Measurements from ENCODE around the gene HDAC4.

HDAC4 gene

DNA sequence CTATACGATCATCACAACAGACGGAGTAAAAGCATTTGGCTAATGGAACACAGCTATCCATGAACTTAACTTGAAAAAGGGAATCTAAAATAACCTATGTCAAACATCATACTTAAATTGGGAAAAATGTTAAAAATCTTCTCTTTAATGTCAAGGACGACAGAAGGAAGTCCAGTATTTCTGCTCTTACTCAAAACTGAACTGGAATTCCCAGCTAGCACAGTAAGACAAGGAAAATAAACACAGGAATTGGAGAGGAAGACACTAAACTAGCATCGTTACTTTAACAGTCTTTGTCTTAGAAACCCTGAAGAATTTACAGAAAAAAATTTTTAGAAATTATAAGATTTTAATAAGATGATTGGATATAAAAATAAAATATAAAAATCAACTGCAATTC is 112.6 kb downstream of the HDAC4 start:
- no peak overlapping the region for H3K27ac ChIP-seq
- peaks cover 37 to 41% of the 10 kb centered on the region in 2 experiments for H3K4me1 ChIP-seq (ENCODE audit: control insufficient read depth in 1 of 2, insufficient read depth in 1 of 2, low read depth in 1 of 2, low read length in 1 of 2)
- no peaks in the 10 kb centered on the region for H3K36me3 ChIP-seq
- no peaks in the 10 kb centered on the region for H3K27me3 ChIP-seq
- H3K4me3 ChIP-seq (ENCODE audit: low read depth in 1 of 2, low read length in 1 of 2) = no peak overlapping the region
- no peaks in the 10 kb centered on the region for H3K9me3 ChIP-seq
- TF ChIP-seq, protein P1, sequence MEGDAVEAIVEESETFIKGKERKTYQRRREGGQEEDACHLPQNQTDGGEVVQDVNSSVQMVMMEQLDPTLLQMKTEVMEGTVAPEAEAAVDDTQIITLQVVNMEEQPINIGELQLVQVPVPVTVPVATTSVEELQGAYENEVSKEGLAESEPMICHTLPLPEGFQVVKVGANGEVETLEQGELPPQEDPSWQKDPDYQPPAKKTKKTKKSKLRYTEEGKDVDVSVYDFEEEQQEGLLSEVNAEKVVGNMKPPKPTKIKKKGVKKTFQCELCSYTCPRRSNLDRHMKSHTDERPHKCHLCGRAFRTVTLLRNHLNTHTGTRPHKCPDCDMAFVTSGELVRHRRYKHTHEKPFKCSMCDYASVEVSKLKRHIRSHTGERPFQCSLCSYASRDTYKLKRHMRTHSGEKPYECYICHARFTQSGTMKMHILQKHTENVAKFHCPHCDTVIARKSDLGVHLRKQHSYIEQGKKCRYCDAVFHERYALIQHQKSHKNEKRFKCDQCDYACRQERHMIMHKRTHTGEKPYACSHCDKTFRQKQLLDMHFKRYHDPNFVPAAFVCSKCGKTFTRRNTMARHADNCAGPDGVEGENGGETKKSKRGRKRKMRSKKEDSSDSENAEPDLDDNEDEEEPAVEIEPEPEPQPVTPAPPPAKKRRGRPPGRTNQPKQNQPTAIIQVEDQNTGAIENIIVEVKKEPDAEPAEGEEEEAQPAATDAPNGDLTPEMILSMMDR (IDR thresholded peaks at IDR 0.05) = no peak

DNA sequence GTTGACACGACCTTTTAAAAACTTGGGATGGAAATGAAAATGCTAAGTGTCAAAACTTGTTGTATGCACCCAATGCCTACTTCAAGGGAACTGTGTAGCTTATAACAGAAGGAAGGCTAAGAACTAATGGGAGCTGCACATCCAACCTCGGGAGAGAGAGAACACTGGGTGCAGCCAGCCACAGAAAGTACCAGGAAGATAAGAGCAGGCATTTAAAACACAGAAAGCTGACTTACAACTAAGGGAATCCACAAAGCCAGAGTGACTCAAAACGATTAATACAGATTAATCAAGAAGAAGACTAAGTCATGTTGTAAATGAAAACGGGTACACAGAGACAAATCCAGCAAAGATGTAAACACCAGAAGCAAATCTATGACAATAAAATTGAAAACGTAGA is 113.4 kb downstream of the HDAC4 start:
- TF ChIP-seq, protein P1 (IDR thresholded peaks at IDR 0.05) = no peak
- no peak overlapping the region for H3K27ac ChIP-seq
- no peak overlapping the region for H3K4me3 ChIP-seq (ENCODE audit: low read depth in 1 of 2, low read length in 1 of 2)
- H3K9me3 ChIP-seq = no peaks in the 10 kb centered on the region
- H3K4me1 ChIP-seq (ENCODE audit: control insufficient read depth in 1 of 2, insufficient read depth in 1 of 2, low read depth in 1 of 2, low read length in 1 of 2) = peaks cover 43 to 46% of the 10 kb centered on the region in 2 experiments
- no peaks in the 10 kb centered on the region for H3K36me3 ChIP-seq
- no peaks in the 10 kb centered on the region for H3K27me3 ChIP-seq

DNA sequence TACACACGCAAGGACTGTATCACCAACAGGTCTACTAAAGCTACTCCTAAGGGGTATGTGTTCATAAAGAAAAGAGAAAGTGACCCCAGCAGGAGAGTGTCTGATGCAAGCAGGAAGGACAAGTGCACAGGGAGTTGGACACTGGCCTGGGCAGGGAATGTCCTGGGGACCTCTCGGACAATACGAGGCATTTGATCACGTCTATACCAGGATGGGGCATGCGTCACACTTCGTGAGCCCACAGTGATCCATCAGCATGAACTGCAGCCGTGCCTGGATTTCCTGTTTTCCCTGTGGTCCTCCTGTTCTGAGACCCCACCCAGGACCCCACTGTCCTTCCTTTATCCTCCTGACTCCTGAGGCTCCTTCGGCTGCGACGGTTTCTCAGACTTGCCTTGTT is 113.9 kb downstream of the HDAC4 start:
- H3K27ac ChIP-seq = peak overlapping the region; percentile 9
- H3K27me3 ChIP-seq = no peaks in the 10 kb centered on the region
- TF ChIP-seq, protein P1 (IDR thresholded peaks at IDR 0.05) = no peak
- H3K9me3 ChIP-seq = no peaks in the 10 kb centered on the region
- no peaks in the 10 kb centered on the region for H3K36me3 ChIP-seq
- peaks cover 43 to 46% of the 10 kb centered on the region in 2 experiments for H3K4me1 ChIP-seq (ENCODE audit: control insufficient read depth in 1 of 2, insufficient read depth in 1 of 2, low read depth in 1 of 2, low read length in 1 of 2)
- no peak overlapping the region for H3K4me3 ChIP-seq (ENCODE audit: low read depth in 1 of 2, low read length in 1 of 2)

DNA sequence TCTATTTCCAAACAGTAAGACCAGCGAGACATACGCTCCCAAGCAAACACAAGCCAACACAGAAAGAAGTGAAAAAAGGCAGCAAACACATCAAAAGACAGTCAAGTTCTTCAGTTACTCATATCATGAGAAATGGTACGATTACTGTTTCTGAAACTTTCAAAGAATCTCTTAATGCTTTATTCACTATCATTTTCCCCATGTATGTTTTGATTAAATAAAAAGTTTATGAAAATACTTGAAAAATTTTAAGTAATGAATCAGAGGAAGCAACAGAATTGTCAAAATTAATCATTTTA is 114.9 kb downstream of the HDAC4 start:
- Histone ChIP-seq H3K36me3 (no peaks in the 10 kb centered on the region), H3K4me3 (ENCODE audit: low read depth in 1 of 2, low read length in 1 of 2) (peak overlapping the region; percentile 45 to 66), H3K27ac (peak overlapping the region; percentile 91), H3K9me3 (no peaks in the 10 kb centered on the region), H3K27me3 (no peaks in the 10 kb centered on the region), H3K4me1 (ENCODE audit: control insufficient read depth in 1 of 2, insufficient read depth in 1 of 2, low read depth in 1 of 2, low read length in 1 of 2) (peaks cover 43 to 48% of the 10 kb centered on the region in 2 experiments)
- TF ChIP-seq, protein P1 (IDR thresholded peaks at IDR 0.05) = no peak

DNA sequence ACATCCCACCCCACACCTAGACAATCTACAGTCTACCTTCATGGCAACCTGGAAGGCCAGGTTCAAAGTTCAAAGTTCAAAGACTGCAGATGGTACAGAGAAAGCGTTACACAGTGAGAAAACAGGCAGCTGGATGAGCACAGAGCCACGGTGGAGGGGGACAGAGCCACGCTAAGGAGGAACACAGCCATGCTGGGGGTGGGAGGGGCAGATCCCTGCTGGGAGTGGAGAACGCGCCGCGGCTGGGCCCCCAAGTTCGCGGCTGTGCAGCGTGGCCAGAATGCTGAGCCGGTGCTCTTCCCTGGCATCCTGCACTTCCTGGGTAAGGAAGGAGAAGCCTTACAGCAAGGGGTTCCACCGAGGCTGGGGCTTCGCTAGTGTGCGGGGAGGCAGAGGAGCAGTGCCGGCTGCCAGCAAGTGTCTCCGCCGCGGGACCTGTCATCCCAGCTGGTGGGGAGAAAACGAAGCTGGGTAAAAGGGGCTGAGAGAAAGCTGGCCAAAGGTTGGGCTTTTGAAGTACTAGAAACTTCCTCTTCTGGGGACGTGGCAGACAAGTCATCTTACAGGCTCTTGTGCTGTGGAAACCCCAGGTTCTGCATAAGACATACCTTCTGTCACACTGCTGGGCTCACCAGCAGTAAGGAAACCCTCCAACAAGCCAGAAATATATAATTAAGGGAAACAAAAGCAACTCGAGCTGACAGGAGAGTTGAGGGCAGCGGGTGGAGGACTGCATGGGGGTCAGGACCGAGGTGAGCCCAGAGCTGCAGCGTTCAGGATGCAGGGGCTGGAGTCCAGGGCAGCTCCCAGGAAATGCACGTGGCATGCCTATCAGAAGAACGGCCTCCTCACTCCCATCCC is 115.5 kb downstream of the HDAC4 start:
- H3K9me3 ChIP-seq = no peaks in the 10 kb centered on the region
- H3K4me1 ChIP-seq (ENCODE audit: control insufficient read depth in 1 of 2, insufficient read depth in 1 of 2, low read depth in 1 of 2, low read length in 1 of 2) = peaks cover 48 to 54% of the 10 kb centered on the region in 2 experiments
- H3K27me3 ChIP-seq = no peaks in the 10 kb centered on the region
- H3K36me3 ChIP-seq = no peaks in the 10 kb centered on the region
- TF ChIP-seq, protein P1 (IDR thresholded peaks at IDR 0.05) = no peak
- H3K4me3 ChIP-seq (ENCODE audit: low read depth in 1 of 2, low read length in 1 of 2) = peak overlapping the region; percentile 45 to 66
- H3K27ac ChIP-seq = peak overlapping the region; percentile 91
